Stimulated activated CD8-positive, alpha-beta memory T cell treated with anti-CD3 and anti-CD28 coated beads, Interleukin-7, amount 100 ng/mL, for 48 hours (primary cell): ENCODE data around the gene ANKS3.
A peak's percentile ranks its signal among the peaks of the same experiment; 100 is the strongest.

ENCODE experiments used
- DNase-seq, 2 donors: peaks; one replicate each; pipeline ENCODE4 v3.0.0-alpha.2; 2020; ENCODE audit warnings: low read depth in 1 of 2; ENCODE audit errors: extremely low read depth in 1 of 2

The ANKS3 gene

DNA sequence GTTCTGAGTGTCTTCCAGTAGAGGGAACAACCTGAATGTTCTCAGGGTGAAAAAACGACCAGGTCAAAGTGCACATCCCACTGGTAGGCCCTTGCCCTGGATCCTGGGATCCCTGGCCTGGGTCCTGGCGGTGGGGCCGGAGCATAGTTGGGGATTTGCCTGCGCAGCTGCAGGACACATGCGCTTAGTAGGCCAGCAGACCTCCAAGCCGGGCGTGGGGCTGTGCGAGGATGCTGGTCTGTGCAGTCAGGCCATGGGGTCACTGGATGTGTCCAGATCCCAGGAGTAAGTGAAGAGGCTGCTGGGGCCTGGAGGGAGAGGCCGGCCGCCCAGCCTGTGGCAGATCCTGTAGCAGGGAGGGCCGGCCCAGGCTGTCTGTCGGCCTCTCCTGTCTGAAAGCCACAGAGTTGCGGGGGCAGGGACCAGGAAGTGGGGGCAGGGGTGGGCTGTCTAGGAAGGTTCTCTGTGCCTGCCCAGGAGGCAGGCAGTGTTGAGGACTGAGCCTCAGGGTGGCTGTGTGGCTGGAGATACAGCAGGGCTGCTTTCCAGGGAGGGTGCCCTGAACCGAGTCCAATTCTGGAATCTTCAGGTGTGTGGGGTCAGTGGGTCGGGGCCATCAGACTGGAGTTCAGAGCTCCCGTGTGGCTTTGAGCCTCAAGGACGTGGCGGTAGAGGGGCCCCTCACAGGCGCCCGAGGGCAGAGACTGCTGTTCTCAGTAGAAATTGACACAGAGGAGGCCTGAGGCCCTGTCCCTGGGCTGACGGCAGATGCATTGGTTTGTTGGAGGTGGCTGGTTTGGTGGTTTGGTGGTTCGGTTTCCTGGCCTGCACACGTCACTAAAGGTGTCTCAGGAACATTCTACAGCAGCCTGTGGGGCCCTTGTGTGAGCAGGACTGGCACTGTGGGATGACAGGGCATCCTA is 57.9 kb downstream of the ANKS3 start:
- DNase-seq = peak in 1 of 2 donors; percentile 81

DNA sequence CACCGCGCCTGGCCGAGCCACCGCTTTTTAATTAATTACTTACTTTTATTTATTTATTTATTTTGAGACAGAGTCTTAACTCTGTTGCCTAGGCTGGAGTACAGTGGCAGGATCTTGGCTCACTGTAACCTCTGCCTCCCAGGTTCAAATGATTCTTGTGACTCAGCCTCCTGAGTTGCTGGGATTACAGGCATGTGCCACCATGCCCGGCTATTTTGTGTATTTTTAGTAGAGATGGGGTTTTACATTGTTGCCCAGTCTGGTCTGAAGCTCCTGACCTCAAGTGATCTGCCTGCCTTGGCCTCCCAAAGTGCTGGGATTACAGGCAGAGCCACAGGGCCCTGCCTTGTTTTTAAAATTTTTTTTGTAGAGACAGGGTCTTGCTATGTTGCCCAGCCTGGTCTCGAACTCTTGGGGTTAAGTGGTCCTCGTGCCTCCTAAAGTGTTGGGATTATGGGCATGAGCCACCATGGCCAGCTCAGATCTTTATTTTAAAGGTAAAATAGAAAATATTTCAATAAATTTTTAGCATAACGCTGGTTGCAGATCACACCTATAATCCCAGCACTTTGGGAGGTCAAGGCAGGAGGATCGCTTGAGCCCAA is 59.0 kb downstream of the ANKS3 start:
- no peak for DNase-seq

GRCh38 chr16:4673387-4674046 is 60.6 kb downstream of the ANKS3 start:
- no peak for DNase-seq

DNA sequence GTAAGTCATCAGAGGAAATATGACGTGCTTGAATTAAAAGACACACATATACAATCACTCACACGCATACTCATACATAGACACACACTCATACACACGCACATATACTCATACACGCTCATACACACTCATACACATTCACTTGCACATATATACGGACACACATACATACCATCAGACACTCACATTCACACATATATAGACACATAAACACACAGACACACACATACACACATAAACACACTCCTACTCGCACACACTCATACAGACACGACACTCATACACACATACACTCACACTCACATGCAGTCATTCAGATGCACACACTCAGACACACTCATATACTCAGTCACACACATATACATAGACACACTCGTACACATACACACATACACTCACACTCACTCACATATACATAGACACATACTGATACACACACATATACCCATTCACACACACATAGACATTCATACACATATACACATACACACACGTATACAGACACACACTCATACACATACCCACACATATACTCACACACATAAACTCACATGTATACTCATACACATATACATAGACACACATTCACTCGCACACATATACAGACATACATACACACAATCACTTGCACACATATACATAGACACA is 65.6 kb downstream of the ANKS3 start:
- no peak for DNase-seq

GRCh38 chr16:4667203-4667963 is 66.7 kb downstream of the ANKS3 start:
- no peak for DNase-seq

GRCh38 chr16:4666537-4667202 is 67.4 kb downstream of the ANKS3 start:
- DNase-seq = no peak

- peak in 1 of 2 donors; percentile 37 for DNase-seq
These were observed 69.3 kb downstream of the ANKS3 start for GRCh38 chr16:4664538-4665418.

DNA sequence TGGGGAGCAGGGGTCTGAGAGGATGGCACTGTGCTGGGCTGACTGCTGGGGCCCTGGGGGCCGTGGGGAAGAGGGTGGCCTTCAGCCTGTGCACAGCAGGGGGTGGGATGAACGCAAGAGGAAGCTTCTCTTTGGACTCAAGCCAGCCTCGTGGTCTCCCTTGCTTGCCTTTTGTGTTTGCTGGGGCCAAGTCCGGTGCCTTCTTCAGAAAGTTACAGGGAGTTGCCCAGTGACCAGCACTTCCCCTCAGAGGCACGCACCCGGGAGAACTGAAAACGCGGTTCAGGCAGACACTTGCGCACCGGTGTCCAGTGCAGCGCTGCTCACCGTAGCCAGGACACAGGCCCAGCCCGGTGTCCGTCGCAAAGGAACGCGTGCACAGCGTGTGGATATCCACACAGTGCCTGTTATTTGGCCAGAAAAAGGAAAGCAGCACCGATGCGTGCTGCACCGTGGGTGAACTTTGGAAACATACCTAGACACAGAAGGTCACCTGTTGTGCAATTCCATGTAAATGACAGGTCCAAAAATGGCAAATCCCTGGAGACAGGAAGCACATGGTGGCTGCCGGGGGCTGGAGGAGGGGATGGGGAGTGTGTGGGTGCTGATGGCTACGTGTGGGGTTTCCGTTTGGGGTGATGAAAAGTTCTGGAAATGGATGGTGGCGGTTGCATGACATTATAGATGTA is 70.2 kb downstream of the ANKS3 start:
- no peak for DNase-seq

GRCh38 chr16:4663465-4663776 is 70.7 kb downstream of the ANKS3 start:
- DNase-seq = no peak

DNA sequence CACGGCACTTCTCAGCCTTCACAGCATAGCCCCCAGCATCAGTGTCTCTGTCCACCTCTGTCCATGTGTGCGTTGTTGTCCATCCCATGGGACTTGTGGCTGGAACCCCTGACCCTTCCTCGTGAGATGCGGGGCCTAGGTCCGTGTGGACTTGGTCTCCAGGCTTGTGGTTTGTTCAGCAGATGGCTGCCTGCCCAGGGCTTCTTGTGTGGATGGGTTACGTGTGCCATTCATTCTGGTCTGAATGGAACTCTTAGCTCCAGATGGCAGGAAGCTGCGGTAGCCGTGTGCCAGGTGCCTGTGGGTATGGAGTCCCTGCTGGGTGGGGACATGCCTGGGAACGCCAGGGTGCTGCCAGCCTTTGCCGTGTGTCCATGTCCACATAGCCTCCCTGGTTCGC is 72.4 kb downstream of the ANKS3 start:
- DNase-seq = no peak

DNA sequence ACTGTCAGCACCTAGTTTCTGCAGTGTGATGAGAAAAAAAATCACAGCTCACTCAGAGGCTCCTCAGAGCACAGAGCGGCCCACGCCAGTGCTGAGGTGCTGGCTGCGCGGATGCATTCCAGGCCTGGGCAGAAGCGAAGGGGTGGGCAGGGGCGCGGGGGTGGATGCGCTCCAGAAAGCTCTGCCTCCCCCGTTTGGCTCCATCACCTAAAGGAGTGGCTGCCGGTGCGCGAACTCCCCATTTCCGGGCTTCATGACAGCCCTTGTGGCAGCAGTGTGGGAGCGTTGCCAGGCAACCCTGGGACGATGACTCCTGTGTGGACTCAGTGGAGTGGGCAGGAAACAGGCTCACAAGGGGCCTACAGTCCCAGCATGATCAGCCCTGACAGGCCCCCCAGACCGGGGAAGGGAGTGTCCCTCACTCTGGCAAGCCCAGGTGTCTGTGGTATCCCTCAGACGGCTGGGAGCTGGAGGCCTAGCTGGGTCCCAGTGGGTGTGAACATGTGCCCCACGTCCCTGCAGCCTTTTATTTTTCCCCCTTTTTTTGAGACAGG is 73.5 kb downstream of the ANKS3 start:
- peak; percentile 84 to 85 for DNase-seq

DNA sequence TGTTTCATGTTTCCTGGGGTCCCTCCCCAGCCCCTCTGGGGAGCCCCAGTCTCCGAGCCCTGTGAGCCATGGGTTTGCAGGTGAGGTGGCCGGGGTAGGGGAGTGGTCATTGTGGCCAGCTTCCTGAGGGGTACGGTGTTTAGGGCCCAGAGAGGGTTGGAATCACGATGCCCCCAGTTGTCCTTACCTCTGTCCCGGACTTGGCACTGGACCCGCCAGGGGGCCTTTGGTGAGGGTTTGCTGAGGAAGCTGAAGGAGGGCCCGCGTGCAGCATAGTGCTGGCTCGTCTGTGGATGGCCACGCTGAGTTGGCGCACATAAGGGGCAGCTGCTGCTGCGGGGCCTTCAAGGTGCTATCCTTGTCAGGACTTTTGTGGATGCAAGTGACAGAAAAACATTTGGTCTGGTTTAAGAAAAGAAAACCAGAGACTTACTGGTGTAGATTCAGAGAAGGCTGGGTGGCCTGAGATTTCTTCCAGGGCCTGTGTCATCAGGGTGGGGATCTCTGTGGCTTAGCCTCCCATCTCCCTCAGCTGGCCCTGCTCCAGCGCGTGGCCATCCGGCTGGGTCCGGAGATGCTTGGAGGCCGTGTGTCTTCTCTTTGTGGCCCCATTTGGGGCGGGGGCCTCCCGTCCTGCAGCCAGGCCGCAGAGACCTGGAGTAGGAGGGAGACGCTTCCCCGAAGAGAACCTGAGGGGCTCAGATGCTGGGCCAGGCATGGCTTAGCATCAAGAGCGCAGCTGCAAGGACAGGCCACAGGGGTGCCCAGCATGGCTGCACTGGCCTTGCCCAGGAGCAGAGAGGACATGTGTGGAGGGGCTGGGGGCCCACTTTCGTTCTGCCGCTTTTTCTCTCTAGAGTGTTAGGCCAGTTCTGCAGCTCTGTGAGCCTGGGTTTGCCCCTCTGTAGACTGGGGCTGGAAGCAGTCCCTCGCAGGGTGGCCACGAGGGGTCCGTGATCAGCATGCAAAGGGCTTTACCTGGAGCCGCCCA is 74.4 kb downstream of the ANKS3 start:
- DNase-seq = no peak

GRCh38 chr16:4656695-4657686 is 77.1 kb downstream of the ANKS3 start:
- no peak for DNase-seq

GRCh38 chr16:4656221-4656620 is 77.8 kb downstream of the ANKS3 start:
- DNase-seq = no peak

DNA sequence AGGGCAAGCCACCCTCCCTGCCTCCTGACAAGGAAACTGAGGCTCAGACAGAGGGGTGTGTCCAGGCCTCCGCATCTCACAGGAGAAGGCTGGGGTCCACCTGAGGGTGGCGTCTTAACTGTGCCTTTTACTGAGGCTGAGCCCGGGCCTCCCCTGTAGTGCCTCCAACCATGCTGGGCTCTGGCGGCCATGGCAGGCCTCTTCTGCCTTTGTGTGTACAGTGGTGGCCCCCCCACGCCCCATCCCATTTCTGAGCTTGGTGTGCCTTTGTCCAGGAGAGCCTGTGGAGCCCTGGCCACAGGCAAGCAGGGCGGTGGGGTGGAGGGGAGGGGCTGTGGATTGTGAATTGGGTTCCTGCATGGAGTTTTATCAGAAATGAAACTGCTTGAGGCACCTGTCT is 78.3 kb downstream of the ANKS3 start:
- no peak for DNase-seq
